ENCODE results near the gene BOD1. TPM values are rescaled to one million over a fixed set of nuclear protein-coding genes. Genes with fewer than 3 reads are reported as not detected.

BOD1 gene
- total and polyA plus RNA-seq, 2 of the 8 experiments (the other 6 are each of a cell fraction or from before 2014, with no cell fraction given), result 107 to 149 TPM

GRCh38 chr5:173623296-173623771 lies 6.9 kb upstream of the BOD1 start (continued):
- TF ChIP-seq SAP30 (IDR thresholded peaks at IDR 0.05; ENCODE audit: insufficient read depth, insufficient replicate concordance, low read length) (no peak), ASH2L (IDR thresholded peaks at IDR 0.05; ENCODE audit: low read length) (no peak), GTF2F1 (IDR thresholded peaks at IDR 0.05; ENCODE audit: borderline replicate concordance, low read depth, low read length) (no peak), TBP (IDR thresholded peaks at IDR 0.05; ENCODE audit: low read depth, low read length) (no peak), CEBPB (IDR thresholded peaks at IDR 0.05; ENCODE audit: low read depth, low read length) (no peak), RXRA (IDR thresholded peaks at IDR 0.05; ENCODE audit: insufficient read depth, low read depth, low read length) (no peak)

Data from H1 (cell line).